ENCODE measurements around the gene SCO2.

Gene SCO2

DNA sequence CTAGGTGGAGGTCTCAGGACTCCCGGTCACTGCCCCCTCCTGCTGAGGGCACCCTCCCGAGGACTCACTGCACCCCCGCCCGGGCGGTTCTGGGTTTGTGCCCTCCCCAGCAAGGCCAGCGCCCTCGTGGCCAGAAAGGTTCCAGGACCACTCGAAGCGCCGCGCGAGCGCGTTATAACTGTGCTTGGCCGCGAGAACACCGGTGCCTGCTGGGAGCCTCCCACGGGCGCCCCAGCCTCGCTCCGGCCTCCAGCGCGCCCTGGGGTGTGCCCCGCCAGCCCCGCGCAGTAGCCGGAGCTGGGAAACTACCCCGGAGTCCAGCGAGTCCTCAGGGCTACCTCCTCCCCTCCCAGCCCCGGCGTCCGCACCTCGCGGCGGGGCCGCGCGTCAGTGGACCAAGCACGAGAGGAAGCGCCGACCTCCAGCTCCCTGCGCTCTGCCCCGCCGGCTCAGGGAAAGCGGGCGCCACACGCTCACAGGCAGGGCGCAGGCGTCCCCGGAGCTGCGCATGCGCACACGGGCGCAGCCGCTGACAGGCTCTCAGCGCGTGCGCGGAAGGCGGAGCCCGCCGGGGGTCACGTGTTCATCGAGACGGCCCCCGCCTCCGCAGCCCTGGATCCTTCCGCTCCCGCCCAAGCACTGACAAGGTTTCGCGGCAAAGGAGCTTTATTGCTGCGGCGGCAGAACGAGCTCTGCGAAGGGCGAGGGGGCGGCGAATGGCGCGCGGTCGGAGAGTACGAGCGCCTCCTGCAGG lies at the start of gene SCO2:
SCO2 (minus strand) TSS at position 495 of the 754 bp plus-strand sequence. CDS start 1,187 bp downstream, outside the sequence.
- in situ Hi-C loops (cut with MboI; ENCODE audit: low sequenced_read_pairs) = no loop called here

- in situ Hi-C loops (cut with MboI; ENCODE audit: low sequenced_read_pairs) = no loop called here
Measured at GRCh38 chr22:50574383-50574755, 49.0 kb upstream of the SCO2 start.

GRCh38 chr22:50573491-50574382 lies 48.3 kb upstream of the SCO2 start:
- in situ Hi-C loops (cut with MboI; ENCODE audit: low sequenced_read_pairs) = no loop called here

DNA sequence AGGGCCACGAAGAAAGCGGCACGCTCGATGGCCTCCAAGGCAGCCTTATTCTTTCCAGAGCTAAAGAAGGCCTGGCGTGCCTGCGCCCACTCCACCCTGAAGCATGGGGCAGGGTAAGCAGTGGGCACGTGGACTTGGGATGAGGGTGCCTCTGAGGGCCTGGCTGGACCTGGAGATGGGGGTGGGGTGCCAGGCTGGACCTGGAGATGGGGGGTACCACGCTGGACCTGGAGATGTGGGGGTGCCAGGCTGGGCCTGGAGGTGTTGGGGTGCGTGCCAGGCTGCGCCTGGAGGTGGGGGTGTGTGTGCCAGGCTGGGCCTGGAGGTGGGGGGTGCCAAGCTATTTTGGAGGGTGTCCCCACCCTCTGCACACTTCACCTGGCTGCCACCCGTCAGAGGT lies 47.6 kb upstream of the SCO2 start:
- in situ Hi-C loops (cut with MboI; ENCODE audit: low sequenced_read_pairs) = no loop called here

DNA sequence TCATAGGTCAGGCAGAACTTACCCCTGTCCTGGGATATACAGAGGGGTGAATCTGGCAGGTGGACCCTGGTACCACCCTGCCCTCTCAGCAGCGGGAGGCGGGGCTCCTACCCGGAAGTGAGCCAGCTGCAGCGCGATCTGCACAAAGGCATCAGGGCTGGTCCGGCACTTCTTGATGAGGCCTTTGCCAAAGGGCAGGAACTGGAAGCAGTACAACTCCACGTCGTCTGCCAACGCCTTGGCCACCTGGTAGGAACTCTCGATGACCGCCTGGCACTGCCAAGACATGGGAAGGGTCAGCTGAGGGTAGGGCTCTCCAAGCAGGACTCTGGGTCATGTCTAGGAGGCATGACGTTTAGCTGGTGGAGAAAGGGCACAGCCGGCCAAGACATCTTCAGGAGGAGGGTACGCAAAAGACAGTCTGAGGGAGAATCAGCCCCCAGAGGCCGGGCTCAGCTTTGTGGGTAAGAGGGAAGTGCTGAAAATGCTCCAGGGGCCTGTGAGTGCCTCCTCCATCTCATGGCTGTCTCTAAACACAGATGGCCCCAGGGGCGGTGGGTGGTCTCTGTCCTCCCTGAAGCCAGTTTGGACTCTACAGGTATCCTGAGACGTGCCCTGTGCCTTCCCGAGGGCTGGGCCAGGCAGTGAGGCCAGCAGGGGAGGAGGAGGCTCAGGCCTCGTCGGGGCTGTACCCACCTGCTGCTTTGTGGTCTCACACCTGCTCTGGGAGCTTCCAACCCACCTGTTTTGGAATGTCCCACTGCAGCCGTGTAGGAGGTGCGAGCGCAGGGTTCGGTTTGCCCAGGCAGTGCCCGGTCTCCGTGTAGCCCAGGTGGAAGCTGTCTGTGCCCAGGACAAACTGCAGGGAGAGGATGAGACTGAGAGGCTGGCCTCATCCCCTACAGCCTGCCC lies 46.1 kb upstream of the SCO2 start:
- in situ Hi-C loops (cut with MboI; ENCODE audit: low sequenced_read_pairs) = no loop called here

- in situ Hi-C loops (cut with MboI; ENCODE audit: low sequenced_read_pairs) = no loop called here
Measured at GRCh38 chr22:50570861-50571260, 45.5 kb upstream of the SCO2 start.

DNA sequence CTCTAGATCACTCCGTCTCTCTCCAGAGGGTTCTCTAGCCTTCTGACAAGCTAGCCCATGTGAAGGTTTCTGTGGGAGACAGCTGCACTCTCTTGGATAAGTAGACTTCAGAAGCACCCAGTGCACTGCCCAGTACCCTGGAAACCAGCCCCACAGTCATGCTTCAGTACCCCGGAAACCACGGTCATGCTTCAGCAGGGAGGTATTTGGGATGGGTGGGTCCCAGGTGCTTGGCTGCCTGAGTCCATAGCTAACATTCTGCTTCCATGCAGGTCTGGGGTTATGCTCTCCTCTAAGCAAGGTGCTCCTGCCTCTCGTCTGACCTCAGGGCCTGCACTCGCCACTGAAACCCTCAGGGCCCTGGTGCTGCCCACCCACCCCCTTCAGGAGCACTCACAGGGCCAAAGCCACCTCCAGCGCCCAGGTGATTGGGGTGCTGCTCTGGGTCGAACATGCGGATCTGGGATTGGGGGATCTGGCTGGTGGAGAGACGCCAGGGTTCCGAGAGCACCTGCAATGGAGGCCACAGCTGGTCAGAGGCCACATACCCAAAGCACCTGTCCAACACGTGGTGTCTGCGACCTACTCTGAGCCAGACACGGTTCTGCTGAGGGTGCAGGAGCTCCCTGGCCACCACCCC lies 44.6 kb upstream of the SCO2 start:
- in situ Hi-C loops (cut with MboI; ENCODE audit: low sequenced_read_pairs) = no loop called here

GRCh38 chr22:50569041-50569459 lies 43.7 kb upstream of the SCO2 start:
- in situ Hi-C loops (cut with MboI; ENCODE audit: low sequenced_read_pairs) = no loop called here

GRCh38 chr22:50568626-50569025 lies 43.2 kb upstream of the SCO2 start:
- in situ Hi-C loops (cut with MboI; ENCODE audit: low sequenced_read_pairs) = no loop called here

DNA sequence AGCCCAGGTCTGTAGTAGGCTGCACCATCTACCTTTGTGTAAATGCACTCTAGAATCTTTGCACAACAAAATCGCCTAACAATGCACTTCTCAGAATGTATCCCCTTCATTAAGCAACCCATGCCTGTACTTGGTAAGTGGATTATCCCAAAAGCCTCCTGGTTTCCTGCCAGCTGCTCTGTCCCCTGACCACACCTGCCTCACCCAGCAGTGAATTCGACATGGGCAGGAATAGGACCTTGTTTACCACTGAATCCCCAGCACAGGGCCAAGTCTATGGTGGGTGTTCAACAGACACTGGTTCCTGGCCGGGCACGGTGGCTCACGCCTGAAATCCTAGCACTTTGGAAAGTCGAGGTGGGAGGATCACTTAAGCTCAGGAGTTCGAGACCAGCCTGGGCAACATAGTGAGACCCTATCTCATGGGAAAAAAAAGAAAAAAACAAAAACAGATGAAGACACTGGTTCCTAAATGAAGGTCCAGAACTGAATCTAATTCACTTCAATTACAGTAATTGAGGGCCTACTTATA lies 42.4 kb upstream of the SCO2 start:
- in situ Hi-C loops (cut with MboI; ENCODE audit: low sequenced_read_pairs) = no loop called here

DNA sequence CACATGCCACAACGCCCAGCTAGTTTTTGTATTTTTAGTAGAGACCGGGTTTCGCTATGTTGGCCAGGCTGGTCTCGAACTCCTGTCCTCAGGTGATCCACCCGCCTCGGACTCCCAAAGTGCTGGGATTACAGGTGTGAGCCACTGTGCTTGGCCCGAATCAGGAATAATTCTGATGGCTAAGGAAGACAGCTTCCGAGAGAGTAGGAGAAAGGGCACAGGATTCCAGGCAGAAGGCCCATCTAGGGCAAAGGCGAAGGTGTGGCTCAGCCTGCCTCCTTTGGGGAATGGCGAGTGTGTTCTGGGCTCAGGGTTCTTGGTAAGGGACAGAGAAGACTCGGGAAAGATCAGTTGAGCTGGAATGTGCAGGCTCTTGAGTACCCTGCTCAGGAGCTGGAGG lies 38.9 kb upstream of the SCO2 start:
- in situ Hi-C loops (cut with MboI; ENCODE audit: low sequenced_read_pairs) = no loop called here

DNA sequence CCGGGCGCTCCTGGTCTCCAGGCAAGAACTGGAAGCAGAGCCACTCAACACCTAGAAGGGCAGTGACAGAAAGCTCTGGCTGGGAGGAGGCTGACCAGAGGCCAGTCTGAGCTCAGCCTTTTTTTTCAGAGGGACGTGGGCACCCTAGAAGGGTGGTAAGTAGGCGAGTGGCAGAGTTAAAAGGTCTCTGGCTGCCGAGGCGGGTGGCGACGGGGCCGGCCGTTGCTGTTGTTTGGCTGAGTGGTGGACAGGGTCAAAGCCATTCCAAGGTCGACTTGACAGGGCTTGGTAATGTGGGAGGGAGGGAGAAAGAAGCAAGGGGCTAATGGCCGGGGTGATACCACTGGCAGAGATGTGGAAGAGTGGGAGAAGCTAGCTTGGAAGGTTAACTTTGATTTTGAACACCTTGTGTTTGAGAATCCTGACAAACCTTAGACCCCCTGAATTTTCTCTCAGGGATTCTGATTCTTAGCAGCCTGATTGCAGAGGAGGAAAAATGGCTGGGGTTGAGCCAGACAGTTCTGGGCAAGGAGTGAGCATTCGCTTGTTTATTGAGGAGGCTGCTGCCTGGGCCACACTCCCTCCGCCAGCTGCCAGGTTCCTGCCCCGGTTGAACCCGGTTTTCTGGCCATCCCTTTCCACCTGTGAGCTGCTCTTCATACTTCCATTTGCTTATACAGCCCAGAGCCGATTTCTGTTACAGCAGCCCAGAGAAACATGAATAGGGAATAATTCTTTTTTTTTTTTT lies 38.2 kb upstream of the SCO2 start:
- in situ Hi-C loops (cut with MboI; ENCODE audit: low sequenced_read_pairs) = no loop called here

GRCh38 chr22:50562523-50563412 lies 37.4 kb upstream of the SCO2 start, which contains the start of gene SYCE3:
TSS of gene SYCE3 (minus strand) at chr22:50562919. CDS start at chr22:50556405, 6,514 bp downstream.
- in situ Hi-C loops (cut with MboI; ENCODE audit: low sequenced_read_pairs) = no loop called here

GRCh38 chr22:50561401-50562358 lies 36.3 kb upstream of the SCO2 start:
- in situ Hi-C loops (cut with MboI; ENCODE audit: low sequenced_read_pairs) = no loop called here

GRCh38 chr22:50560034-50560433 lies 34.6 kb upstream of the SCO2 start:
- in situ Hi-C loops (cut with MboI; ENCODE audit: low sequenced_read_pairs) = no loop called here

DNA sequence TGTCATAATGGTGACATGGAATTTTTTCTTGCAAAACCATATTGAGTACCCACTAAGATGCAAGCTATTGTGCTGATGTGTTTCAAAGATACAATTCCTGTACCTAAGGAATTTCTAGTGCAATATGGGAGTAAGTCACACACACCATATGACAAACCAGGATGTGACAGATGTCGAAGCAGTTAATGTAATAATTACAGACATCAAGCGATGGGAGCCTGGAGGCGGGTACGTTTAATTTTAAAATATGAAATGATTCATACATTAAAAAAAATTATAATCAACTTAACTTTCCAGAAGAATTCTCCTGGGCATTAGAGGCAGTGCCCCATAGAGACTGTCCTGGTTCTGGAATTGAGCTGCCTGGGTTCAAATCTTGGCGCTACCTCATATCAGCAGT lies 31.3 kb upstream of the SCO2 start:
- in situ Hi-C loops (cut with MboI; ENCODE audit: low sequenced_read_pairs) = no loop called here

- in situ Hi-C loops (cut with MboI; ENCODE audit: low sequenced_read_pairs) = no loop called here
Measured at GRCh38 chr22:50553310-50553709, 27.9 kb upstream of the SCO2 start.

Measured in HL-60/S4 treated with retinoic acid at 250 ng/mL for 4 days and 3 days (cell line).